HEK293 (cell line): ENCODE results near the gene AGPAT4.
A peak's percentile ranks its signal among the peaks of the same experiment; 100 is the strongest.

Source experiments
- CTCF ChIA-PET: fragments of 350-600 bp; formaldehyde crosslinking; extraction: SDS; loops from one replicate; lab custom pipeline; 2021; ENCODE audit warnings: antibody characterized with exemption; lab: Yijun Ruan, JAX
- POLR2A ChIA-PET: fragments of 300-600 bp; formaldehyde crosslinking; extraction: SDS; loops from one replicate; lab custom pipeline; 2020; ENCODE audit warnings: antibody characterized with exemption, inconsistent platforms; lab: Yijun Ruan, JAX
- H3K27ac ChIP-seq: fragments of 200-500 bp; sonication (Bioruptor generic); 2 replicates; pipeline ENCODE4 v1.5.1; 2014; ENCODE audit warnings: low read depth, low read length, control low read depth, inconsistent platforms; ENCODE audit errors: extremely low read depth
- H3K36me3 ChIP-seq, 2 experiments: fragments of 200-500 bp in 1 of 2; sonication (Bioruptor generic) in 1 of 2; 1 replicate in 1 of 2; 2 replicates in 1 of 2; pipeline ENCODE4 v1.5.1; 2014 to 2017; ENCODE audit warnings: inconsistent platforms in 2 of 2, low read length in 2 of 2; ENCODE audit not compliant: control insufficient read depth in 2 of 2, insufficient read depth in 1 of 2
- H3K4me1 ChIP-seq: fragments of 200-500 bp; sonication (Bioruptor generic); 2 replicates; pipeline ENCODE4 v1.5.1; 2014; ENCODE audit warnings: mild to moderate bottlenecking, low read length, inconsistent platforms; ENCODE audit not compliant: control insufficient read depth, insufficient read depth
- H3K4me3 ChIP-seq: 2 replicates; pipeline ENCODE4 v1.5.1; 2011; ENCODE audit warnings: low read depth, mild to moderate bottlenecking, control low read depth, low read length, moderate library complexity
- H3K9me3 ChIP-seq: fragments of 200-500 bp; sonication (Bioruptor generic); 2 replicates; pipeline ENCODE4 v1.5.1; 2014; ENCODE audit warnings: low read depth, low read length, inconsistent platforms; ENCODE audit not compliant: control insufficient read depth, insufficient read depth
- FEZF1 ChIP-seq: fragments of 450-650 bp; formaldehyde crosslinking; IDR thresholded peaks from 2 replicates; pipeline ENCODE4 v1.5.1; 2016; ENCODE audit warnings: missing biosample characterization, missing genetic modification characterization
- GLI4 ChIP-seq: fragments of 450-650 bp; formaldehyde crosslinking; IDR thresholded peaks from 2 replicates; pipeline ENCODE4 v1.5.1; 2016; ENCODE audit warnings: missing biosample characterization, missing genetic modification characterization
- INSM2 ChIP-seq: fragments of 450-650 bp; formaldehyde crosslinking; IDR thresholded peaks from 2 replicates; pipeline ENCODE4 v1.5.1; 2016; ENCODE audit warnings: missing biosample characterization, missing genetic modification characterization
- KLF1 ChIP-seq: fragments of 450-650 bp; formaldehyde crosslinking; IDR thresholded peaks from 2 replicates; pipeline ENCODE4 v1.5.1; 2016; ENCODE audit warnings: missing biosample characterization, missing genetic modification characterization
- KLF7 ChIP-seq: fragments of 450-650 bp; formaldehyde crosslinking; IDR thresholded peaks from 2 replicates; pipeline ENCODE4 v1.5.1; 2016; ENCODE audit warnings: missing biosample characterization, missing genetic modification characterization, borderline replicate concordance
- OVOL3 ChIP-seq: fragments of 450-650 bp; formaldehyde crosslinking; IDR thresholded peaks from 2 replicates; pipeline ENCODE4 v1.5.1; 2016; ENCODE audit warnings: missing biosample characterization, missing genetic modification characterization
- REST ChIP-seq: fragments of 450-650 bp; formaldehyde crosslinking; IDR thresholded peaks from 2 replicates; pipeline ENCODE4 v1.5.1; 2016; ENCODE audit warnings: missing biosample characterization, missing genetic modification characterization
- SCRT2 ChIP-seq: fragments of 450-650 bp; formaldehyde crosslinking; IDR thresholded peaks from 2 replicates; pipeline ENCODE4 v1.5.1; 2016; ENCODE audit warnings: missing biosample characterization, missing genetic modification characterization
- SETDB1 ChIP-seq: IDR thresholded peaks from one replicate; pipeline ENCODE4 v1.6.1; 2017; ENCODE audit warnings: mild to moderate bottlenecking, low read length, moderate library complexity, mixed read lengths; ENCODE audit not compliant: insufficient read length
- SP3 ChIP-seq: fragments of 450-650 bp; formaldehyde crosslinking; IDR thresholded peaks from 2 replicates; pipeline ENCODE4 v1.5.1; 2016; ENCODE audit warnings: missing biosample characterization, missing genetic modification characterization
- WT1 ChIP-seq: fragments of 450-650 bp; formaldehyde crosslinking; IDR thresholded peaks from 2 replicates; pipeline ENCODE4 v1.5.1; 2016; ENCODE audit warnings: missing biosample characterization, missing genetic modification characterization
- ZBTB20 ChIP-seq: fragments of 450-650 bp; formaldehyde crosslinking; IDR thresholded peaks from 2 replicates; pipeline ENCODE4 v1.5.1; 2016; ENCODE audit warnings: missing biosample characterization, missing genetic modification characterization
- ZEB2 ChIP-seq: fragments of 450-650 bp; formaldehyde crosslinking; IDR thresholded peaks from 2 replicates; pipeline ENCODE4 v1.5.1; 2016; ENCODE audit warnings: missing biosample characterization, missing genetic modification characterization
- ZNF132 ChIP-seq: fragments of 450-650 bp; formaldehyde crosslinking; IDR thresholded peaks from 2 replicates; pipeline ENCODE4 v1.5.1; 2017; ENCODE audit warnings: missing biosample characterization, missing genetic modification characterization, borderline replicate concordance
- ZNF155 ChIP-seq: fragments of 450-650 bp; formaldehyde crosslinking; IDR thresholded peaks from 2 replicates; pipeline ENCODE4 v1.5.1; 2016; ENCODE audit warnings: missing biosample characterization, missing genetic modification characterization
- ZNF184 ChIP-seq: fragments of 450-650 bp; IDR thresholded peaks from 2 replicates; pipeline ENCODE4 v1.5.1; 2018; ENCODE audit warnings: missing biosample characterization, mild to moderate bottlenecking, missing genetic modification characterization
- ZNF223 ChIP-seq: fragments of 450-650 bp; formaldehyde crosslinking; IDR thresholded peaks from 2 replicates; pipeline ENCODE4 v1.5.1; 2016; ENCODE audit warnings: missing biosample characterization, missing genetic modification characterization
- ZNF248 ChIP-seq: fragments of 450-650 bp; formaldehyde crosslinking; IDR thresholded peaks from 2 replicates; pipeline ENCODE4 v1.5.1; 2017; ENCODE audit warnings: missing biosample characterization, missing genetic modification characterization
- ZNF510 ChIP-seq: fragments of 450-650 bp; formaldehyde crosslinking; IDR thresholded peaks from 2 replicates; pipeline ENCODE4 v1.5.1; 2018; ENCODE audit warnings: mild to moderate bottlenecking, missing genetic modification characterization, missing biosample characterization; ENCODE audit not compliant: insufficient replicate concordance
- ZNF518A ChIP-seq: fragments of 450-650 bp; formaldehyde crosslinking; conservative IDR thresholded peaks from 2 replicates; pipeline ENCODE4 v1.5.1; 2016; ENCODE audit warnings: low read depth, missing biosample characterization, missing genetic modification characterization
- ZNF521 ChIP-seq: fragments of 450-650 bp; formaldehyde crosslinking; IDR thresholded peaks from 2 replicates; pipeline ENCODE4 v1.5.1; 2017; ENCODE audit warnings: missing biosample characterization, mild to moderate bottlenecking, missing genetic modification characterization
- ZNF558 ChIP-seq: fragments of 450-650 bp; formaldehyde crosslinking; IDR thresholded peaks from 2 replicates; pipeline ENCODE4 v1.5.1; 2016; ENCODE audit warnings: missing biosample characterization, missing genetic modification characterization
- ZNF639 ChIP-seq: fragments of 450-650 bp; formaldehyde crosslinking; IDR thresholded peaks from 2 replicates; pipeline ENCODE4 v1.5.1; 2016; ENCODE audit warnings: missing biosample characterization, missing genetic modification characterization
- ZNF660 ChIP-seq: fragments of 450-650 bp; IDR thresholded peaks from 2 replicates; pipeline ENCODE4 v1.5.1; 2018; ENCODE audit warnings: missing biosample characterization, mild to moderate bottlenecking, missing genetic modification characterization
- ZNF707 ChIP-seq: fragments of 450-650 bp; formaldehyde crosslinking; IDR thresholded peaks from 2 replicates; pipeline ENCODE4 v1.5.1; 2016; ENCODE audit warnings: missing biosample characterization, missing genetic modification characterization
- ZNF830 ChIP-seq: fragments of 450-650 bp; IDR thresholded peaks from 2 replicates; pipeline ENCODE4 v1.5.0; 2018; ENCODE audit warnings: missing biosample characterization, missing genetic modification characterization, low read depth, mild to moderate bottlenecking, moderate library complexity
- ZSCAN30 ChIP-seq: fragments of 450-650 bp; IDR thresholded peaks from 2 replicates; pipeline ENCODE4 v1.5.1; 2018; ENCODE audit warnings: missing biosample characterization, mild to moderate bottlenecking, missing genetic modification characterization, moderate library complexity

Gene AGPAT4

GRCh38 chr6:161273752-161274487 is at the start of gene AGPAT4:
AGPAT4 (minus strand) TSS chr6:161274061; CDS start chr6:161232213, 41,848 bp downstream.
- POLR2A ChIA-PET = interaction anchor here (0.6 to 2.4 kb wide), 20 partner anchors 8 to 541 kb away, joined by 3 to 20 read pairs (median 4); partner anchors contain the start of gene MAP3K4
- H3K9me3 ChIP-seq = no peaks in the 10 kb centered on the region
- CTCF ChIA-PET = interaction anchor here (0.6 to 2.1 kb wide), 7 partner anchors 55 to 343 kb away, joined by 3 to 11 read pairs (median 4); no protein-coding TSS in a partner anchor
- peak within 1 kb of the TSS; percentile 50 for H3K4me3 ChIP-seq
- no peaks in the 10 kb centered on the region for H3K36me3 ChIP-seq
- H3K4me1 ChIP-seq = peaks cover 9% of the 10 kb centered on the region; the same call in 1 of the 2 replicates
- peak within 1 kb of the TSS; percentile 37 for H3K27ac ChIP-seq
- TF ChIP-seq ZNF521 (tag by site-specific recombination) (no peak), REST (no peak), ZSCAN30 (tag by site-specific recombination) (0 out of 2 replicates have a peak, but pooled peaks have one; percentile 8), SP3 (tag by site-specific recombination) (peak; percentile 80), WT1 (tag by site-specific recombination) (peak; percentile 49), INSM2 (tag by site-specific recombination) (no peak), GLI4 (tag by site-specific recombination) (no peak), ZNF558 (peak; percentile 30; the same call in 1 of the 2 replicates), ZEB2 (peak; percentile 37; the same call in 1 of the 2 replicates), ZNF248 (tag by site-specific recombination) (no peak), ZNF707 (tag by site-specific recombination) (no peak), KLF7 (tag by site-specific recombination) (peak; percentile 45; the same call in 1 of the 2 replicates), FEZF1 (tag by site-specific recombination) (peak; percentile 64), ZNF518A (tag by site-specific recombination) (0 out of 2 replicates have a peak, but pooled peaks have one; percentile 43), SCRT2 (tag by site-specific recombination) (peak; percentile 96), ZNF639 (tag by site-specific recombination) (peak; percentile 69), ZNF223 (tag by site-specific recombination) (no peak), ZNF510 (tag by site-specific recombination) (no peak), OVOL3 (tag by site-specific recombination) (no peak), ZNF155 (no peak), ZNF660 (tag by site-specific recombination) (peak; percentile 69; the same call in 1 of the 2 replicates), ZNF830 (tag by site-specific recombination) (no peak), ZNF184 (no peak), SETDB1 (no peak), ZBTB20 (tag by site-specific recombination) (no peak), ZNF132 (no peak), KLF1 (peak; percentile 68)
